Measurements from ENCODE around the gene PCDHGA2.
"Not testable (repeated sequence)": the region's sequence is repeated elsewhere in the genome, so short reads cannot be mapped to it uniquely, and the experiment has no call there.

PCDHGA2 gene

DNA sequence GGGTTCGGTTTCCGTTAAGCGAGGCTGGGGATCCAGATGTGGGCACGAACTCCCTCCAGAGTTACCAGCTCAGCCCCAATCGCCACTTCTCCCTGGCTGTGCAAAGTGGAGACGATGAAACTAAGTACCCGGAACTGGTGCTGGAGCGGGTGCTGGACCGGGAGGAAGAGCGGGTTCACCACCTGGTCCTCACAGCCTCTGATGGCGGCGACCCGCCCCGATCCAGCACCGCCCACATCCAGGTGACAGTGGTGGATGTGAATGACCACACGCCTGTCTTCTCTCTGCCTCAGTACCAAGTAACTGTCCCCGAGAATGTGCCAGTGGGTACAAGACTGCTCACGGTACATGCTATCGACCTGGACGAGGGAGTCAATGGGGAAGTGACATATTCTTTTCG is 44.8 kb downstream of the PCDHGA2 start:
- DNase-seq, result no peak

DNA sequence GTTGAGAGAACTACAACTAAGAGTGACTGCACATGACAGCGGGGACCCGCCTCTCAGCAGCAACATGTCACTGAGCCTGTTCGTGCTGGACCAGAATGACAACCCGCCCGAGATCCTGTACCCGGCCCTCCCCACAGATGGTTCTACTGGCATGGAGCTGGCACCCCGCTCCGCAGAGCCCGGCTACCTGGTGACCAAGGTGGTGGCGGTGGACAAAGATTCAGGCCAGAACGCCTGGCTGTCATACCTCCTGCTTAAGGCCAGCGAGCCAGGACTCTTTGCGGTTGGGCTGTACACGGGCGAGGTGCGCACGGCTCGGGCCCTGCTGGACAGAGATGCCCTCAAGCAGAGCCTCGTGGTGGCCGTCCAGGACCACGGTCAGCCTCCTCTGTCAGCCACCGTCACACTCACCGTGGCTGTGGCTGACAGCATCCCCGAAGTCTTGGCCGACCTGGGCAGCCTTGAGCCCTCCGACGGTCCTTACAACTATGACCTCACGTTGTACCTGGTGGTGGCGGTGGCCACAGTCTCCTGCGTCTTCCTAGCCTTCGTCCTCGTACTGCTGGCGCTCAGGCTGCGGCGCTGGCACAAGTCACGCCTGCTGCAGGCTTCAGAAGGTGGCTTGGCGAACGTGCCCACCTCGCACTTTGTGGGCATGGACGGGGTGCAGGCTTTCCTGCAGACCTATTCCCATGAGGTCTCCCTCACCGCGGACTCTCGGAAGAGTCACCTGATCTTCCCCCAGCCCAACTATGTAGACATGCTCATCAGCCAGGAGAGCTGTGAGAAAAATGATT is 46.1 kb downstream of the PCDHGA2 start:
- DNase-seq, result no peak

DNA sequence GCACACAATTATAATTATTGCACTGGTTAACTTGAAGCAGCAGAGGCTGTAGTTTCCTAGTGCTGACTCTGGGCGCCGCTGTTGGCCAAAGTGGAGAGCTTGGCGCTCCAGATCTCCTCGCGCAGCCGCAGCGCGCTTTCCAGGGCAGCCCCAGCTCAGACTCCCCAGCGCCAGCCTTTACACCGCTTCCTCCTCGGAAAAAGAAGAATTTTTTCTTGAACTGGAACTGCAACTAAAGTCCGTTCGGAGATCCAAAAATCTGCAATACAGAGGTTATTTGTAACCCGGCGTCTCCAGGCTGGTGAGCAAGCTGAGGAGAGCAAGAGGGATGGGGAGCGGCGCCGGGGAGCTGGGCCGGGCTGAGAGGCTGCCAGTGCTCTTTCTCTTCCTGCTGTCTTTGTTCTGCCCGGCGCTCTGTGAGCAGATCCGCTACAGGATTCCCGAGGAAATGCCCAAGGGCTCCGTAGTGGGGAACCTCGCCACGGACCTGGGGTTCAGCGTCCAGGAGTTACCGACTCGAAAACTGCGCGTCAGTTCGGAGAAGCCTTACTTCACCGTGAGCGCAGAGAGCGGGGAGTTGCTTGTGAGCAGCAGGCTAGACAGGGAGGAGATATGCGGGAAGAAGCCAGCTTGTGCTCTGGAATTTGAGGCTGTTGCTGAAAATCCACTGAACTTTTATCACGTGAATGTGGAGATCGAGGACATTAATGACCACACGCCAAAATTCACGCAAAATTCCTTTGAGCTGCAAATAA is 49.2 kb downstream of the PCDHGA2 start, which contains the start of gene PCDHGB4:
Gene PCDHGB4 (plus strand): TSS at position 142 of the 755 bp plus-strand sequence. CDS start 187 bp downstream, at position 329.
- not testable (repeated sequence) for DNase-seq

DNA sequence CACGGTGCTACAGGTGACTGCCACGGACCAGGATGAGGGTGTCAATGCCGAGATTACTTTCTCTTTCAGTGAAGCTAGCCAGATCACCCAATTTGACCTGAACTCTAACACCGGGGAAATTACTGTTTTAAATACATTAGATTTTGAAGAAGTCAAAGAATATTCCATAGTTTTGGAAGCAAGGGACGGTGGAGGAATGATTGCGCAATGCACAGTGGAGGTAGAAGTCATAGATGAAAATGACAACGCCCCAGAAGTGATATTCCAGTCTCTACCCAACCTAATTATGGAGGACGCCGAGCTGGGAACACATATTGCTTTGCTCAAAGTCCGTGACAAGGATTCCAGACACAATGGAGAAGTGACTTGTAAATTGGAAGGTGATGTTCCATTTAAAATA is 50.1 kb downstream of the PCDHGA2 start:
- DNase-seq, result no peak

DNA sequence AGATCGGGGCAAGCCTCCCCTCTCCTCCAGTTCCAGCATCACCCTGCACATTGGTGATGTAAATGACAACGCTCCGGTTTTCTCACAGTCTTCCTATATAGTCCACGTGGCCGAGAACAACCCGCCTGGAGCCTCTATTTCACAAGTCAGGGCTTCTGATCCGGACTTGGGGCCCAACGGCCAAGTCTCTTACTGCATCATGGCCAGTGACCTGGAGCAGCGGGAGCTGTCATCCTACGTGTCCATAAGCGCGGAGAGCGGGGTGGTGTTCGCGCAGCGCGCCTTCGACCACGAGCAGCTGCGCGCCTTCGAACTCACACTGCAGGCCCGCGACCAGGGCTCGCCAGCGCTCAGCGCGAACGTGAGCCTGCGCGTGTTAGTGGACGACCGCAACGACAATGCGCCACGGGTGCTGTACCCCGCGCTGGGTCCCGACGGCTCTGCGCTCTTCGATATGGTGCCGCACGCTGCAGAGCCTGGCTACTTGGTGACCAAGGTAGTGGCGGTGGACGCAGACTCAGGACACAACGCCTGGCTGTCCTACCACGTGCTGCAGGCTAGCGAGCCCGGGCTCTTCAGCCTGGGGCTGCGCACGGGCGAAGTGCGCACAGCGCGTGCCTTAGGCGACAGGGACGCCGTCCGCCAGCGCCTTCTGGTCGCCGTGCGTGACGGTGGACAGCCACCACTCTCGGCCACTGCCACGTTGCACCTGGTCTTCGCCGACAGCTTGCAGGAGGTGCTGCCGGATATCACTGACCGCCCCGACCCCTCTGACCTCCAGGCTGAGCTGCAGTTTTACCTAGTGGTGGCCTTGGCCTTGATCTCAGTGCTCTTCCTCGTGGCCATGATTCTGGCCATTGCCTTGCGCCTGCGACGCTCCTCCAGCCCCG is 50.8 kb downstream of the PCDHGA2 start:
- no peak for DNase-seq

DNA sequence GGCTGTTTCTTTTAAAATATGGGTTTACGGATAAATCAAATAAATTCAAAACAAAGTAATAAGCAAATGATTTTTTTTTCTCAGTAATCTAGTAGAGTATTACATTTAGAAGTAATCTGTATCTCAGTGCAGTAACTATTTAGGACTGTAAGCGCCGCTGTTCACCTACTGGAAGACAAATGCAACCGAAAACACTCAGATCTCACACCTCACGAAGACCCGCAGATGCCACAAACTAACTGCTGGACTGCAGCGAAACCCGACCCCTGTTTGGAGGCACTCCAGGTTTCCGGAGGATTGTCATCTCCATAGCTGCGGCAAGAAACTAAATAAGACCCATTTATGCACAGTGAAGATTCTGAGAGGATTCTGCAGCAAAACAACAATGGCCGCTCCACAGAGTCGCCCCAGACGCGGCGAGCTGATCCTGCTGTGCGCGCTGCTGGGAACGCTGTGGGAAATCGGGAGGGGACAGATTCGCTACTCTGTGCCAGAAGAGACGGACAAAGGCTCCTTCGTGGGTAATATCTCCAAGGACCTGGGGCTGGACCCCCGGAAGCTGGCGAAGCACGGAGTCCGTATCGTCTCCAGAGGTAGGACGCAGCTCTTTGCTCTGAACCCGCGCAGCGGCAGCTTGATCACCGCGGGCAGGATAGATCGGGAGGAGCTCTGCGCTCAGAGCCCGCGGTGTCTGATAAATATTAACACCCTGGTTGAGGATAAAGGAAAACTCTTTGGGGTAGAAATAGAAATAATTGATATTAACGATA is 54.1 kb downstream of the PCDHGA2 start, which contains the start of gene PCDHGA8:
Gene PCDHGA8 (plus strand): TSS at position 205 of the 770 bp plus-strand sequence. CDS start 181 bp downstream, at position 386.
- no peak for DNase-seq
